NCI-H2081 treated with DMSO at 0.1 percent for 48 hours (cell line): ENCODE results near the gene REC8.

Experiments
- DNase-seq: peaks from one replicate; lab custom pipeline; 2025; lab: John Stamatoyannopoulos, UW

The REC8 gene

GRCh38 chr14:24138396-24139271 lies 33.2 kb upstream of the REC8 start:
- DNase-seq: no peak

- no peak for DNase-seq
These were observed 32.5 kb upstream of the REC8 start for GRCh38 chr14:24139272-24139934.

GRCh38 chr14:24141097-24141880 lies 30.6 kb upstream of the REC8 start, which contains the start of gene EMC9:
TSS of gene EMC9 (minus strand) at chr14:24141591. CDS start at chr14:24141304, 287 bp downstream.
- DNase-seq: peak; percentile 99

- DNase-seq: no peak
These were observed 28.4 kb upstream of the REC8 start for GRCh38 chr14:24143511-24143910.

- no peak for DNase-seq
These were observed 27.4 kb upstream of the REC8 start for GRCh38 chr14:24144451-24144850.

- DNase-seq: no peak
These were observed 26.7 kb upstream of the REC8 start for GRCh38 chr14:24145219-24145618.

GRCh38 chr14:24145690-24146452 lies 26.0 kb upstream of the REC8 start:
- no peak for DNase-seq

GRCh38 chr14:24146453-24146977 lies 25.4 kb upstream of the REC8 start, which contains the start of gene PSME2:
TSS of gene PSME2 (minus strand) at chr14:24146610. CDS start at chr14:24146581, 29 bp downstream.
- DNase-seq: peak; percentile 71

GRCh38 chr14:24146978-24147760 lies 24.7 kb upstream of the REC8 start, which contains the start of gene RNF31:
TSS of gene RNF31 (plus strand) at chr14:24147498. CDS start at chr14:24147699, 201 bp downstream.
- peak; percentile 90 for DNase-seq

GRCh38 chr14:24147761-24148428 lies 24.0 kb upstream of the REC8 start:
- DNase-seq: no peak

GRCh38 chr14:24149302-24149969 lies 22.4 kb upstream of the REC8 start:
- DNase-seq: no peak

- no peak for DNase-seq
These were observed 21.8 kb upstream of the REC8 start for GRCh38 chr14:24150061-24150460.

- no peak for DNase-seq
These were observed 21.3 kb upstream of the REC8 start for GRCh38 chr14:24150567-24150966.

GRCh38 chr14:24150993-24151392 lies 20.9 kb upstream of the REC8 start:
- DNase-seq: no peak

- DNase-seq: no peak
These were observed 20.3 kb upstream of the REC8 start for GRCh38 chr14:24151404-24152080.

GRCh38 chr14:24155100-24155499 lies 16.8 kb upstream of the REC8 start:
- DNase-seq: no peak

- no peak for DNase-seq
These were observed 15.0 kb upstream of the REC8 start for GRCh38 chr14:24156840-24157239.

GRCh38 chr14:24157331-24157730 lies 14.5 kb upstream of the REC8 start:
- DNase-seq: no peak
